Lower lobe of right lung (tissue), 2 donors: ENCODE results near the gene SLC19A1. TPM values are rescaled to one million over a fixed set of nuclear protein-coding genes. Genes with fewer than 3 reads are reported as not detected.

Experiments
- ATAC-seq, 2 donors: fragments of 200-7000 bp; cut with Tn5 transposase; one replicate each; pipeline ENCODE4 v1.9.1; 2020 to 2022; ENCODE audit warnings: mild to moderate bottlenecking in 2 of 2, moderate library complexity in 2 of 2
- DNase-seq: peaks from one replicate; pipeline ENCODE4 v3.0.0-alpha.2; 2020
- H3K27ac ChIP-seq: fragments of 200-600 bp; one replicate; pipeline ENCODE4 v1.8.0; 2022
- H3K27me3 ChIP-seq: fragments of 200-600 bp; one replicate; pipeline ENCODE4 v1.8.0; 2022; ENCODE audit warnings: low read depth
- H3K36me3 ChIP-seq: fragments of 200-600 bp; one replicate; pipeline ENCODE4 v1.8.0; 2022; ENCODE audit warnings: mild to moderate bottlenecking
- H3K4me1 ChIP-seq: fragments of 200-600 bp; one replicate; pipeline ENCODE4 v1.8.0; 2022
- H3K4me3 ChIP-seq: fragments of 200-600 bp; one replicate; pipeline ENCODE4 v1.8.0; 2022; ENCODE audit warnings: mild to moderate bottlenecking
- H3K9me3 ChIP-seq: fragments of 200-600 bp; one replicate; pipeline ENCODE4 v1.8.0; 2022
- CTCF ChIP-seq: fragments of 200-600 bp; IDR thresholded peaks from one replicate; pipeline ENCODE4 v1.8.0; 2022; ENCODE audit warnings: antibody characterized with exemption, mild to moderate bottlenecking
- intact Hi-C: fragments of 100-400 bp; cut with DNase I; formaldehyde crosslinking; loops from one replicate; pipeline ENCODE4 v1.11.0; 2022
- total RNA-seq: library from RNA; stranded (reverse); fragmentation: NEBNext Ultra II Directional; extraction: Animal tissue kit (Norgen Biotek cat#: 25700); gene quantifications from one replicate; pipeline ENCODE4 v1.2.1, GENCODE V29; 2021
- donor health status: DM: no; HTN: yes; CAD: no; lungs with severe emphysema.

Gene SLC19A1
- total RNA-seq, 1 donor from 2014 or later, result 50.7 TPM

DNA sequence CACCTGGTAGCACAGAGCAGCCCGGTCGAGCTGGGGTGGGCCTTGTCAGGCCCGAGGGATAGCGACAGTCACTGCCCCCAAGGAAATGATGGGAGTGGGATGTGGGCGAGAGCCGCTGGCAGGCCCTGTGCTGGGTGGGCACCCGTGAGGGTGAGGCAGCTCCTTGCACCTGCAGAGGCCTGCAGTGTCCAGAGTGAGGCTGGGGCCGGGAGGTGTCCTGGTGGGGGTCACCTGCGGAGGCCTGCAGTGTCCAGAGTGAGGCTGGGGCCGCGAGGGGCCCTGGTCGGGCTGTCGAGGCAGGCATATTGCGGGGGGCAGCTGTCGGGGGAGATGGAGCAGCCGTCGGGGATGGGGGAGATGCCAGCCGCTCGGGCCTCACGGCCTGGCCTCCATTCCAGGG, 49.5 kb downstream of the SLC19A1 start:
- H3K36me3 ChIP-seq, result peaks cover 36% of the 10 kb centered on the region
- TF ChIP-seq CTCF, result no peak
- H3K4me3 ChIP-seq, result no peak overlapping the region
- H3K4me1 ChIP-seq, result no peaks in the 10 kb centered on the region
- intact Hi-C loops, result no loop called here
- H3K27me3 ChIP-seq, result no peaks in the 10 kb centered on the region
- ATAC-seq, result no peak
- no peak for DNase-seq
- no peaks in the 10 kb centered on the region for H3K9me3 ChIP-seq
- H3K27ac ChIP-seq, result no peak overlapping the region

DNA sequence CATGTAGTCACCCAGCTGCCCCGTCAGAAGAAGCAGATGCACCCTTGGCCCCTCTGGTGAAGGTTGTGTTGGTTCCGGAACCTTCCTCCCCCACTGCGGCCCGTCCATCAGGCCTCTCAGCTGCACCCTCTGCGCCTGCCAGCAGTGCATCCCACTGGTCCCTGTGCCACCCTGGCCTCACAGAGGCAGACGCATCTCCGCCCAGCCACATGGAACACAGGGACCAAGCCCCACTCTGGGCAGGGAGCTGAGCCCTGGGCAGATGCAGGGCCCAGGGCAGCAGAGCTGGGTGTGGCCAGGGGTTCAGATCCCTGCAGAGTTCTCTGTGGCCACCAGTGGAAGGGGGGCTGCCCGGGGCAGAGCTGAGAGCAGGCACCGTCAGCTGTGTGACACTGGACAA, 50.6 kb downstream of the SLC19A1 start:
- no peak for DNase-seq
- Histone ChIP-seq H3K4me1 (no peaks in the 10 kb centered on the region), H3K9me3 (no peaks in the 10 kb centered on the region), H3K4me3 (no peak overlapping the region), H3K36me3 (peaks cover 31% of the 10 kb centered on the region), H3K27ac (no peak overlapping the region), H3K27me3 (no peaks in the 10 kb centered on the region)
- no peak for TF ChIP-seq CTCF
- ATAC-seq, result no peak
- intact Hi-C loops, result no loop called here

DNA sequence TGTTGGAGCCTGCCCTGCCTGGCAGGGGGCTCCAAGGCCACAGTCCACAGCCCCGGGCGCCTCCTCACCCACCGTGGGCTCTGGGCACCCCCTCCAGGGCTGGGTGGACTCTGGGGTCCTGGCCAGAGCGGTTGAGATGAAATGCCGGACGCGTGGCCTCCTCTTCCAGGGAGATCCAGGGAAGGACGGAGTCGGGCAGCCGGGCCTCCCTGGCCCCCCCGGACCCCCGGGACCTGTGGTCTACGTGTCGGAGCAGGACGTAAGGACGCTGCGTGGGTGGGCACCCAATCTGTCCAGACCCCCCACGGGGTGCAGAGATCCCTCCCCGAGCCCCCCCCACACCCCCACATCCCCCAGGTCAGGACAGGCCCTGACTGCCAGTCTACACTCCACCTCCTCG, 51.2 kb downstream of the SLC19A1 start:
- no peak for TF ChIP-seq CTCF
- ATAC-seq, result no peak
- H3K36me3 ChIP-seq, result peaks cover 26% of the 10 kb centered on the region

GRCh38 chr21:45490049-45490731, 52.0 kb downstream of the SLC19A1 start:
- H3K36me3 ChIP-seq, result peaks cover 17% of the 10 kb centered on the region
- no peaks in the 10 kb centered on the region for H3K9me3 ChIP-seq
- no peak overlapping the region for H3K27ac ChIP-seq
- DNase-seq, result no peak
- H3K27me3 ChIP-seq, result no peaks in the 10 kb centered on the region
- H3K4me1 ChIP-seq, result no peaks in the 10 kb centered on the region
- no peak overlapping the region for H3K4me3 ChIP-seq
- no peak for TF ChIP-seq CTCF
- ATAC-seq, result no peak
- intact Hi-C loops, result no loop called here

More for the DNA sequence above, 51.2 kb downstream of the SLC19A1 start:
- Histone ChIP-seq H3K4me1 (no peaks in the 10 kb centered on the region), H3K4me3 (no peak overlapping the region), H3K9me3 (no peaks in the 10 kb centered on the region), H3K27ac (no peak overlapping the region), H3K27me3 (no peaks in the 10 kb centered on the region)
- intact Hi-C loops, result no loop called here
- DNase-seq, result no peak

- H3K4me3 ChIP-seq, result no peak overlapping the region
- DNase-seq (no peak), ATAC-seq (no peak)
- H3K4me1 ChIP-seq, result no peaks in the 10 kb centered on the region
- intact Hi-C loops, result no loop called here
- no peak overlapping the region for H3K27ac ChIP-seq
- no peaks in the 10 kb centered on the region for H3K27me3 ChIP-seq
- no peaks in the 10 kb centered on the region for H3K9me3 ChIP-seq
- H3K36me3 ChIP-seq, result peaks cover 13% of the 10 kb centered on the region
- no peak for TF ChIP-seq CTCF
Measured at GRCh38 chr21:45489722-45489982, 52.6 kb downstream of the SLC19A1 start.
